B cell (primary cell): ENCODE data around the gene CEND1. TPM values are rescaled to one million over a fixed set of nuclear protein-coding genes. Genes with fewer than 3 reads are reported as not detected.

Experiments
- ATAC-seq: fragments of 200-7000 bp; cut with Tn5 transposase; one replicate; pipeline ENCODE4 v1.10.0; 2021; ENCODE audit warnings: low read depth, mild to moderate bottlenecking, moderate number of reproducible peaks, moderate library complexity
- CTCF ChIA-PET: fragments of 350-600 bp; sonication (Branson Sonifier 250); formaldehyde crosslinking; loops from one replicate; lab custom pipeline; 2021; ENCODE audit warnings: antibody characterized with exemption, inconsistent platforms; lab: Charles Lee
- POLR2A ChIA-PET: fragments of 350-600 bp; sonication (Branson Sonifier 250); formaldehyde crosslinking; loops from one replicate; lab custom pipeline; 2021; ENCODE audit warnings: antibody characterized with exemption; lab: Charles Lee
- DNase-seq: peaks from one replicate; pipeline ENCODE4 v3.0.0; 2013
- H2AFZ ChIP-seq: 2 replicates; pipeline ENCODE4 v1.6.1; 2012; ENCODE audit warnings: mild to moderate bottlenecking, low read depth, low read length; ENCODE audit not compliant: insufficient read depth, poor library complexity, severe bottlenecking
- H3K27ac ChIP-seq, 2 donors: 1 replicate in 1 of 2; 2 replicates in 1 of 2; pipeline ENCODE4 v1.5.1; 2012 to 2013; ENCODE audit warnings: low read length in 2 of 2, mild to moderate bottlenecking in 2 of 2, moderate library complexity in 1 of 2
- H3K27me3 ChIP-seq, 4 experiments: fragments of 200-600 bp in 1 of 4; sonication (generic) in 1 of 4; replicated peaks in 1 of 4; 1 replicate in 2 of 4; 2 replicates in 2 of 4; pipeline versions ENCODE4 v1.6.1 to v1.7.0; 2013 to 2016; ENCODE audit warnings: low read length in 3 of 4, mild to moderate bottlenecking in 2 of 4, mixed read lengths in 1 of 4, moderate library complexity in 1 of 4; ENCODE audit not compliant: insufficient read depth in 4 of 4, control insufficient read depth in 3 of 4; ENCODE audit errors: control extremely low read depth in 1 of 4
- H3K36me3 ChIP-seq, 2 experiments: replicated peaks in 1 of 2; 1 replicate in 1 of 2; 2 replicates in 1 of 2; pipeline versions ENCODE4 v1.6.1 to v1.7.1; 2013; ENCODE audit warnings: low read length in 1 of 2; ENCODE audit not compliant: insufficient read depth in 2 of 2, control insufficient read depth in 1 of 2; ENCODE audit errors: control extremely low read depth in 1 of 2, extremely low read depth in 1 of 2
- H3K4me1 ChIP-seq, 2 donors: fragments of 200-600 bp in 1 of 2; sonication (generic) in 1 of 2; 1 replicate in 1 of 2; 2 replicates in 1 of 2; pipeline versions ENCODE4 v1.5.1 to v1.6.1; 2013 to 2017; ENCODE audit warnings: low read length in 2 of 2; ENCODE audit not compliant: control insufficient read depth in 2 of 2, insufficient read depth in 2 of 2
- H3K4me2 ChIP-seq: replicated peaks from 2 replicates; pipeline ENCODE3; 2012; ENCODE audit warnings: mild to moderate bottlenecking, low read depth, low read length; ENCODE audit not compliant: poor library complexity, severe bottlenecking
- H3K4me3 ChIP-seq, 5 experiments: fragments of 200-600 bp in 1 of 5; sonication (generic) in 1 of 5; 1 replicate in 3 of 5; 2 replicates in 2 of 5; pipeline versions ENCODE4 v1.5.1 to v1.7.0; 2011 to 2016; ENCODE audit warnings: low read length in 4 of 5, mild to moderate bottlenecking in 4 of 5, low read depth in 2 of 5, control low read depth in 1 of 5, moderate library complexity in 1 of 5; ENCODE audit not compliant: insufficient read depth in 1 of 5; ENCODE audit errors: control extremely low read depth in 1 of 5, extremely low read depth in 1 of 5
- H3K79me2 ChIP-seq: fragments of 200-600 bp; sonication (generic); one replicate; pipeline ENCODE4 v1.6.0; 2016; ENCODE audit warnings: low read length; ENCODE audit not compliant: control insufficient read depth, insufficient read depth
- H3K9ac ChIP-seq: fragments of 200-600 bp; sonication (generic); 2 replicates; pipeline ENCODE4 v1.6.1; 2017; ENCODE audit warnings: mild to moderate bottlenecking, low read length, moderate library complexity
- H3K9me3 ChIP-seq, 3 donors: one replicate each; pipeline versions ENCODE4 v1.6.1 to v1.7.1; 2013; ENCODE audit warnings: low read length in 2 of 3; ENCODE audit not compliant: control insufficient read depth in 2 of 3, insufficient read depth in 1 of 3; ENCODE audit errors: control extremely low read depth in 1 of 3
- H4K20me1 ChIP-seq: 2 replicates; pipeline ENCODE4 v1.6.0; 2012; ENCODE audit warnings: mild to moderate bottlenecking, low read length; ENCODE audit not compliant: insufficient read depth, control insufficient read depth, poor library complexity, severe bottlenecking
- H3K27ac Mint-ChIP-seq: one replicate; pipeline ENCODE4 v1.8.0; 2021; ENCODE audit warnings: mixed read lengths
- H3K27me3 Mint-ChIP-seq: one replicate; pipeline ENCODE4 v1.8.0; 2021; ENCODE audit warnings: mixed read lengths
- H3K4me1 Mint-ChIP-seq: one replicate; pipeline ENCODE4 v1.8.0; 2021; ENCODE audit warnings: mixed read lengths
- H3K4me3 Mint-ChIP-seq: one replicate; pipeline ENCODE4 v1.8.0; 2021; ENCODE audit warnings: mixed read lengths
- H3K9me3 Mint-ChIP-seq: one replicate; pipeline ENCODE4 v1.8.0; 2022; ENCODE audit warnings: mixed read lengths; ENCODE audit not compliant: insufficient read depth
- EZH2 ChIP-seq: IDR thresholded peaks from 2 replicates; pipeline ENCODE4 v1.6.1; 2012; ENCODE audit warnings: borderline replicate concordance, low read depth, mild to moderate bottlenecking, moderate library complexity, low read length; ENCODE audit not compliant: insufficient read depth, poor library complexity, severe bottlenecking
- WGBS: methylation state at CpG from one replicate; pipeline ENCODE4 v1.1.5; 2013; ENCODE audit warnings: missing lambda C conversion rate; ENCODE audit not compliant: insufficient coverage; 5-methylcytosine and 5-hydroxymethylcytosine counted together
- intact Hi-C: fragments of 100-400 bp; cut with micrococcal nuclease; formaldehyde crosslinking; loops from one replicate; pipeline ENCODE4 v1.10.0; 2022
- polyA plus RNA-seq: library from polyadenylated mRNA; depleted of rRNA; stranded (reverse); fragments of >200 nt; gene quantifications from 2 replicates; pipeline ENCODE4 v1.2.3, GENCODE V29; 2012
- total RNA-seq, 2 donors: library from RNA; stranded (reverse); fragments of 120-200 nt in 1 of 2; gene quantifications; 1 replicate in 1 of 2; 2 replicates in 1 of 2; pipeline versions ENCODE4 v1.2.3 to v1.2.4, GENCODE V29; 2013 to 2022
- TF ChIP-seq, protein P1 (sequence below): fragments of 200-600 bp; IDR thresholded peaks from one replicate; pipeline ENCODE4 v1.8.0; 2022; ENCODE audit warnings: antibody characterized with exemption, mild to moderate bottlenecking

Gene CEND1
- total and polyA plus RNA-seq, 2 donors (not counting 1 experiment from before 2014, with no cell fraction given) = 0.13 to 0.39 TPM

DNA sequence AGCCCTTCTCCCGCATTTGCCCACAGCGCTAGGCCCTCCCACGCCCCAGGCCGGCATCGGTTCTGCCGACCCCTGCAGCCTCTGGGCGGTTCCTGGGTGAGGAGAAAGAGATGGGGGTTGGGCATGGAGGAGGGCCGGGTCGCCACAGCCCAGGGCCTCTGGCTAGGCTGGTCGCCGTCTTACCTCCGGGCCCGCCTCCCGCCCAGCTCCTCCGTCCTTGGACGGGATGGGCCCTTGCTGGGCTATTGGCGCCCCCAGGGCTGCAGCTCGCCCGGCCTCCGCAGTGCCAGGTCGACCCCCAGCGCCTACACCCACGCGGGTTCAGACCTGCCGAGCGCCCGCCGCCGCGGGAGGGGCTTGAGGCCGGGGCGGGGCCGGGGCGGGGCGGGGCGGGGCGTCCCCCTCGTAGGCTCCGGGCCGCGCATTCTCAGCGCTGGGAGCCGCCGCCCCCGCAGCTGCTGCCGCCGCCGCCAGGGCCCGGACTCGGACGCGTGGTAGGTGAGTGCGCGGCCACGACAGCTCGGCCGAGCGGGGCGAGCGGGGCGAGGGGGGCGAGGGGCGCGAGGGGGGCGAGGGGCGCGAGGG is 42.7 kb upstream of the CEND1 start, which contains the start of gene CD151:
Gene CD151, plus strand, starts transcription at position 424 of the 585 bp plus-strand sequence. CDS start 3,118 bp downstream, outside the sequence.
- peak within 1 kb of the TSS; percentile 71 for H3K4me3 Mint-ChIP-seq
- peaks cover 58% of the 10 kb centered on the region for H4K20me1 ChIP-seq
- peak within 1 kb of the TSS in 4 of 5 experiments; percentile 31 to 58 (median 54) for H3K4me3 ChIP-seq
- H3K9me3 Mint-ChIP-seq = no peaks in the 10 kb centered on the region
- 4% methylated on average over 63 of the region's 67 CpGs for WGBS
- CTCF ChIA-PET = interaction anchor here (1.1 to 2.1 kb wide), 2 partner anchors 11 to 56 kb away, joined by 3 to 6 read pairs; partner anchors contain the start of gene TSPAN4
- peak within 1 kb of the TSS; percentile 49 for H2AFZ ChIP-seq
- peaks cover 0 to 62% (median 20%) of the 10 kb centered on the region in 4 experiments for H3K27me3 ChIP-seq
- H3K4me1 ChIP-seq = peaks cover 56 to 64% of the 10 kb centered on the region in 2 donors
- H3K27me3 Mint-ChIP-seq = peaks cover 7% of the 10 kb centered on the region
- H3K36me3 ChIP-seq = peaks cover 0 to 3% of the 10 kb centered on the region in 2 experiments
- H3K27ac ChIP-seq = no peak within 1 kb of the TSS
- no peak within 1 kb of the TSS for H3K27ac Mint-ChIP-seq
- POLR2A ChIA-PET = interaction anchor here (0.5 to 6.4 kb wide), 7 partner anchors 9 to 219 kb away, joined by 3 to 57 read pairs (median 4); partner anchors contain the start of genes PNPLA2, POLR2L and TSPAN4
- ATAC-seq = peak; percentile 60
- peak within 1 kb of the TSS; percentile 88 for H3K4me2 ChIP-seq
- TF ChIP-seq, protein P1, sequence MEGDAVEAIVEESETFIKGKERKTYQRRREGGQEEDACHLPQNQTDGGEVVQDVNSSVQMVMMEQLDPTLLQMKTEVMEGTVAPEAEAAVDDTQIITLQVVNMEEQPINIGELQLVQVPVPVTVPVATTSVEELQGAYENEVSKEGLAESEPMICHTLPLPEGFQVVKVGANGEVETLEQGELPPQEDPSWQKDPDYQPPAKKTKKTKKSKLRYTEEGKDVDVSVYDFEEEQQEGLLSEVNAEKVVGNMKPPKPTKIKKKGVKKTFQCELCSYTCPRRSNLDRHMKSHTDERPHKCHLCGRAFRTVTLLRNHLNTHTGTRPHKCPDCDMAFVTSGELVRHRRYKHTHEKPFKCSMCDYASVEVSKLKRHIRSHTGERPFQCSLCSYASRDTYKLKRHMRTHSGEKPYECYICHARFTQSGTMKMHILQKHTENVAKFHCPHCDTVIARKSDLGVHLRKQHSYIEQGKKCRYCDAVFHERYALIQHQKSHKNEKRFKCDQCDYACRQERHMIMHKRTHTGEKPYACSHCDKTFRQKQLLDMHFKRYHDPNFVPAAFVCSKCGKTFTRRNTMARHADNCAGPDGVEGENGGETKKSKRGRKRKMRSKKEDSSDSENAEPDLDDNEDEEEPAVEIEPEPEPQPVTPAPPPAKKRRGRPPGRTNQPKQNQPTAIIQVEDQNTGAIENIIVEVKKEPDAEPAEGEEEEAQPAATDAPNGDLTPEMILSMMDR = no peak
- no peak for TF ChIP-seq EZH2
- peaks cover 46% of the 10 kb centered on the region for H3K4me1 Mint-ChIP-seq
- intact Hi-C loops = loop anchor here (1.0 kb wide), 1 partner anchor 10 kb away; the partner anchor contains the start of genes POLR2L and TSPAN4
- peak within 1 kb of the TSS; percentile 51 for H3K9ac ChIP-seq
- no peaks in the 10 kb centered on the region for H3K79me2 ChIP-seq
- peaks cover 0 to 15% (median 0%) of the 10 kb centered on the region in 3 donors for H3K9me3 ChIP-seq
- DNase-seq = peak; percentile 78
